DOHH2 (cell line): Measurements from ENCODE around the gene IGSF5.
"Not testable (repeated sequence)": the region's sequence is repeated elsewhere in the genome, so short reads cannot be mapped to it uniquely, and the experiment has no call there.

Experiments used
- H3F3A ChIP-seq: fragments of 200-600 bp; sonication (generic), shearing (Covaris generic); 2 replicates; pipeline ENCODE4 v1.6.0; 2016; ENCODE audit warnings: antibody characterized with exemption, mild to moderate bottlenecking; ENCODE audit not compliant: control insufficient read depth, insufficient read depth
- H3K27ac ChIP-seq: fragments of 200-600 bp; sonication (generic); 2 replicates; pipeline ENCODE4 v1.5.1; 2014; ENCODE audit warnings: low read depth, mild to moderate bottlenecking, low read length, moderate library complexity
- H3K27me3 ChIP-seq: fragments of 200-600 bp; sonication (generic); 2 replicates; pipeline ENCODE4 v1.6.1; 2014; ENCODE audit warnings: mild to moderate bottlenecking, low read length, mixed read lengths; ENCODE audit not compliant: control insufficient read depth
- H3K36me3 ChIP-seq: fragments of 200-600 bp; sonication (generic); 2 replicates; pipeline ENCODE4 v1.6.1; 2014; ENCODE audit warnings: mild to moderate bottlenecking, low read length, moderate library complexity, mixed read lengths; ENCODE audit not compliant: control insufficient read depth
- H3K4me1 ChIP-seq: fragments of 200-600 bp; sonication (generic); 2 replicates; pipeline ENCODE4 v1.6.1; 2014; ENCODE audit warnings: mild to moderate bottlenecking, low read length, mixed read lengths; ENCODE audit not compliant: control insufficient read depth
- H3K4me2 ChIP-seq: fragments of 200-600 bp; sonication (generic); 2 replicates; pipeline ENCODE4 v1.6.0; 2014; ENCODE audit warnings: mild to moderate bottlenecking, low read length, moderate library complexity
- H3K4me3 ChIP-seq: fragments of 200-600 bp; sonication (generic); 2 replicates; pipeline ENCODE4 v1.5.1; 2014; ENCODE audit warnings: mild to moderate bottlenecking, low read length, mixed read lengths
- H3K79me2 ChIP-seq: fragments of 200-600 bp; sonication (generic); 2 replicates; pipeline ENCODE4 v1.6.1; 2014; ENCODE audit warnings: mild to moderate bottlenecking, low read length, mixed read lengths; ENCODE audit not compliant: control insufficient read depth
- H3K9me2 ChIP-seq: fragments of 200-600 bp; sonication (generic); replicated peaks from 2 replicates; pipeline ENCODE4 v1.6.1; 2014; ENCODE audit warnings: mild to moderate bottlenecking, low read length, mixed read lengths; ENCODE audit not compliant: control insufficient read depth
- H3K9me3 ChIP-seq: fragments of 200-600 bp; sonication (generic); 2 replicates; pipeline ENCODE4 v1.6.1; 2014; ENCODE audit warnings: antibody characterized with exemption, low read length, mixed read lengths; ENCODE audit not compliant: control insufficient read depth, insufficient read depth
- H4K20me1 ChIP-seq: fragments of 200-600 bp; sonication (generic); 2 replicates; pipeline ENCODE4 v1.6.0; 2014; ENCODE audit warnings: low read depth, mild to moderate bottlenecking, antibody characterized with exemption, low read length, moderate library complexity; ENCODE audit not compliant: control insufficient read depth, insufficient read depth
- EZH2phosphoT487 ChIP-seq: fragments of 200-600 bp; sonication (generic); IDR thresholded peaks from 2 replicates; pipeline ENCODE4 v1.6.1; 2017; ENCODE audit warnings: borderline replicate concordance, mild to moderate bottlenecking, antibody characterized with exemption, low read length, moderate library complexity, mixed read lengths
- TF ChIP-seq, protein P1 (sequence below): fragments of 200-600 bp; sonication (generic); IDR thresholded peaks from one replicate; pipeline ENCODE4 v1.5.1; 2014; ENCODE audit warnings: antibody characterized with exemption, mild to moderate bottlenecking, low read depth, low read length; ENCODE audit not compliant: poor library complexity, severe bottlenecking

Gene IGSF5

DNA sequence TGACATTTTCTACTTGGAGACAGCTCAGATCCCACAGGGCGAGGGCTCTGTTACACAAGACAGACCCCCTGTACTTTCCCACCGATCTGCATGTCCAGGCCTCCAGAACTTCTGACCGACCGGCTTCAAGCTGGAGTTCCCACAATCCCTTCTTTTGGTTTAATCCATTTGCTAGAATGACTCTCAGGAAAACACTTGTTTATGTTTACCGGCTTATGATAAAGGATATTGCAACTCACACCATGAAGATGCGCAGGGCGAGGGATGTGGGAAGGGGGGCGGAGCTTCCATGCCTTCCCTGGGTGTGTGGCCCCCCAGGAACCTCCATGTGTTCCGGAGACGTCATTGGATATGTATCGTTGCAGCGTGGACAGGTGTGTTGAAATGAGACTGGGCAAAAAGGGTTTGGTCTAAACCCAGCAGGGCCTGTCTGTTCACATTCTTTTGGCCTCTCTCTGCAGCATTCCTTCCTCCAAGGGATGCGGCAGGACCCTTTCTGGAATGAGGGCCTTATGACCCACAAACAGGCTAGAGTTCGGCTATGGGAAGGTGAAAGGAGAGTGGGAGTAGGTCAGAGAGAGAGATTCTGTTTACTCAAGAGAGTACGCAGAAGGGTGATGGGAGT lies 7.5 kb upstream of the IGSF5 start:
- no peaks in the 10 kb centered on the region for H3K79me2 ChIP-seq
- 0 out of 2 replicates have a peak, but pooled peaks cover 4% of the 10 kb centered on the region for H3K27me3 ChIP-seq
- no peaks in the 10 kb centered on the region for H3K9me3 ChIP-seq
- H4K20me1 ChIP-seq, result no peaks in the 10 kb centered on the region
- H3K4me3 ChIP-seq, result no peak overlapping the region
- H3F3A ChIP-seq, result no peaks in the 10 kb centered on the region
- no peaks in the 10 kb centered on the region for H3K9me2 ChIP-seq
- TF ChIP-seq EZH2phosphoT487, result no peak
- TF ChIP-seq, protein P1, sequence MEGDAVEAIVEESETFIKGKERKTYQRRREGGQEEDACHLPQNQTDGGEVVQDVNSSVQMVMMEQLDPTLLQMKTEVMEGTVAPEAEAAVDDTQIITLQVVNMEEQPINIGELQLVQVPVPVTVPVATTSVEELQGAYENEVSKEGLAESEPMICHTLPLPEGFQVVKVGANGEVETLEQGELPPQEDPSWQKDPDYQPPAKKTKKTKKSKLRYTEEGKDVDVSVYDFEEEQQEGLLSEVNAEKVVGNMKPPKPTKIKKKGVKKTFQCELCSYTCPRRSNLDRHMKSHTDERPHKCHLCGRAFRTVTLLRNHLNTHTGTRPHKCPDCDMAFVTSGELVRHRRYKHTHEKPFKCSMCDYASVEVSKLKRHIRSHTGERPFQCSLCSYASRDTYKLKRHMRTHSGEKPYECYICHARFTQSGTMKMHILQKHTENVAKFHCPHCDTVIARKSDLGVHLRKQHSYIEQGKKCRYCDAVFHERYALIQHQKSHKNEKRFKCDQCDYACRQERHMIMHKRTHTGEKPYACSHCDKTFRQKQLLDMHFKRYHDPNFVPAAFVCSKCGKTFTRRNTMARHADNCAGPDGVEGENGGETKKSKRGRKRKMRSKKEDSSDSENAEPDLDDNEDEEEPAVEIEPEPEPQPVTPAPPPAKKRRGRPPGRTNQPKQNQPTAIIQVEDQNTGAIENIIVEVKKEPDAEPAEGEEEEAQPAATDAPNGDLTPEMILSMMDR, result no peak
- no peak overlapping the region for H3K27ac ChIP-seq
- H3K4me1 ChIP-seq, result no peaks in the 10 kb centered on the region
- no peaks in the 10 kb centered on the region for H3K36me3 ChIP-seq
- H3K4me2 ChIP-seq, result no peak overlapping the region

DNA sequence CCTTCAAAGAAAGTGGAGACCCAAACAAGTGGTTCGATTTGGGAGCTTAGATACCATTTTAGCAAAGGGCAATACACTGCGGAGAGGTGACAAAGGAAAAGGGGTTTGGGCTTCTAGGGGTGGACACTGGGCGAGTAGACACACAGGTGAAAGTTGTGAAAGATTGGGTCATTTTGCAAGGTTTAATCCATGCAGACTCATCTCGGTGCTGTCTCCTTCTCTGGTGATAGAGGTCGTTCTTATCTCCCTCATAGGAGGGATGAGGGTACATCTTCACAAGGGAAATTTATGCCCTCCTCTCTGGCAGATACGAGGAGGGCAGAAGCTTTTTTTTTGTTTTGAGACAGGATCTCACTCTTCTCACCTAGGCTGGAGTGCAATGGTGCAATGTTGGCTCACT lies 6.4 kb upstream of the IGSF5 start:
- Histone ChIP-seq H3K79me2 (no peaks in the 10 kb centered on the region), H3K36me3 (no peaks in the 10 kb centered on the region), H3K9me2 (no peaks in the 10 kb centered on the region), H3K9me3 (no peaks in the 10 kb centered on the region), H3K4me3 (no peak overlapping the region), H3K27ac (no peak overlapping the region), H3K27me3 (0 out of 2 replicates have a peak, but pooled peaks cover 3% of the 10 kb centered on the region), H3K4me1 (no peaks in the 10 kb centered on the region), H3F3A (no peaks in the 10 kb centered on the region), H3K4me2 (no peak overlapping the region), H4K20me1 (no peaks in the 10 kb centered on the region)
- TF ChIP-seq EZH2phosphoT487, result no peak

DNA sequence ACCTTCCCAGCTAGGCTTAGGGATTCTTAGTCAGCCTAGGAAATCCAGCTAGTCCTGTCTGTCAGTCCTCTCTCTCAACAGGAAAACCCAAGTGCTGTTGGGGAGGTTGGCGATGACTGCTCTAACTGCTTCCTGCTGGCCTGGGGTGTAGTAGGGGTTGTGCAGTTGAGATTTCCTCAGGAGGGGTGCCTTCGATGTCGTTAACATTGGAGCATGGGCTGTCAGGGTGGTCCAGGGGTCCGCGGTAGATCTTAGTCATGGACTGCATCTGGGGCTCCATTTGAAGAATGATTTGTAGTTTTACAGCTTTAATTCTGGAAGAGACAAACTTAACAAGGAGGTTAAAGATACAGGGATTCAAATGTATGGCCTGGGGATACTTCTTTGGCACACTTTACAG lies 5.5 kb upstream of the IGSF5 start:
- not testable (repeated sequence) for H3K36me3 ChIP-seq, H3K27ac ChIP-seq, H3K4me3 ChIP-seq, H3K9me3 ChIP-seq, H3K79me2 ChIP-seq, H4K20me1 ChIP-seq, H3F3A ChIP-seq, H3K4me1 ChIP-seq, H3K9me2 ChIP-seq, H3K4me2 ChIP-seq, H3K27me3 ChIP-seq

DNA sequence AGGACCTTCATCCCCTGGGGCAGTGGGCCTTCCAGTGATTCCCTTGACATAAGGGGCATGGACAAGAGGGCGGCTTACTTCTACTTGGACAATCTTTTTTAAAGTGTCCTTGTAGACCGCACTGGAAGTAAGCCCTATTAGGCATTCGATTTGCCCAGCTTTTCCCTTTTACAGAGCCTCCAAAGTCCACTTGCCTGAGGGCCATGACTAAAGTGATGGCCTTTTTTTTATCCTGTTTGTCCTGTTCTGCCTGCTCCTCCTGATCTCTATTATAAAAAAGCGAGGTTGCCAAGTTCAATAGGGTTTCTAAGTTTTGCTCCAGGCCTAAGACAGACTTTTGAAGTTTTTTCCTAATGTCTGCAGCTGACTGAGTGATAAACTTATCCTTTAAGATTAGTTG lies 2.4 kb upstream of the IGSF5 start:
- H3K9me2 ChIP-seq, H3K27ac ChIP-seq, H3K4me1 ChIP-seq, H3K27me3 ChIP-seq, H4K20me1 ChIP-seq, H3K4me2 ChIP-seq, H3K4me3 ChIP-seq, H3F3A ChIP-seq, H3K79me2 ChIP-seq, H3K36me3 ChIP-seq, H3K9me3 ChIP-seq: not testable (repeated sequence)

DNA sequence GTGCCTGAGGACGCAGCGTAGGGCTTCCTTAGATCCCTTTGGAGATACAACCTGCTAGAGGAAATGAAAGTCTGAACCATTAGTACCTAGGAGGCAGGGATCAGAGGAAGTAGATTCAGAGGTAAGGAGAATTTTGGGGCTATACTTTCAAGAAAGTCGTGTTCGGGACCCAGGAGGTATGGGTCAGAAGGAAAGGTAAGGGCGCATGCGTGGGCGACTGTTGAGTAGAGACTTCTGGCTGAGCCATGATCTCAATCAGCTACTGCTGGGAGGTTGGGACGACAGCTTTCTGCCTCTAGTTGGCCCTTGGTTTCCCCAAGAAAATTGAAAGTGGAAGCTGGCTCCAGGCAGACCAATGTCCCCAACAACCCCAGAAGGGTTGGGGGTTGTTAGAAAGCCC lies 349 bp downstream of the IGSF5 start:
- H3F3A ChIP-seq, H3K9me2 ChIP-seq, H3K4me3 ChIP-seq, H4K20me1 ChIP-seq, H3K4me1 ChIP-seq, H3K36me3 ChIP-seq, H3K79me2 ChIP-seq, H3K27ac ChIP-seq, H3K9me3 ChIP-seq, H3K4me2 ChIP-seq, H3K27me3 ChIP-seq: not testable (repeated sequence)
